Neutrophil (primary cell): ENCODE results near the gene CDT1.

Experiments used
- H3K27ac ChIP-seq: fragments of 200-600 bp; sonication (generic); 2 replicates; pipeline ENCODE4 v1.5.1; 2016; ENCODE audit warnings: mild to moderate bottlenecking, moderate library complexity
- H3K27me3 ChIP-seq: fragments of 200-600 bp; sonication (generic); 2 replicates; pipeline ENCODE4 v1.6.0; 2016; ENCODE audit warnings: mild to moderate bottlenecking
- H3K36me3 ChIP-seq: fragments of 200-600 bp; sonication (generic); 2 replicates; pipeline ENCODE4 v1.5.1; 2017
- H3K4me1 ChIP-seq, 2 experiments: fragments of 200-600 bp in 1 of 2; sonication (generic) in 1 of 2; 1 replicate in 1 of 2; 2 replicates in 1 of 2; pipeline versions ENCODE4 v1.5.1 to v1.6.1; 2013 to 2016; ENCODE audit warnings: low read depth in 1 of 2, low read length in 1 of 2, mild to moderate bottlenecking in 1 of 2, moderate library complexity in 1 of 2; ENCODE audit not compliant: control insufficient read depth in 1 of 2, insufficient read depth in 1 of 2
- H3K4me3 ChIP-seq, 2 experiments: fragments of 200-600 bp in 1 of 2; sonication (generic) in 1 of 2; 1 replicate in 1 of 2; 2 replicates in 1 of 2; pipeline ENCODE4 v1.5.1; 2013 to 2016; ENCODE audit warnings: low read depth in 1 of 2, low read length in 1 of 2, mild to moderate bottlenecking in 1 of 2, moderate library complexity in 1 of 2
- H3K9me3 ChIP-seq: fragments of 200-600 bp; sonication (generic); 2 replicates; pipeline ENCODE4 v1.5.1; 2016
- TF ChIP-seq, protein P1 (sequence below): fragments of 200-600 bp; sonication (generic); IDR thresholded peaks from 2 replicates; pipeline ENCODE4 v1.5.1; 2016; ENCODE audit warnings: antibody characterized with exemption

The CDT1 gene

DNA sequence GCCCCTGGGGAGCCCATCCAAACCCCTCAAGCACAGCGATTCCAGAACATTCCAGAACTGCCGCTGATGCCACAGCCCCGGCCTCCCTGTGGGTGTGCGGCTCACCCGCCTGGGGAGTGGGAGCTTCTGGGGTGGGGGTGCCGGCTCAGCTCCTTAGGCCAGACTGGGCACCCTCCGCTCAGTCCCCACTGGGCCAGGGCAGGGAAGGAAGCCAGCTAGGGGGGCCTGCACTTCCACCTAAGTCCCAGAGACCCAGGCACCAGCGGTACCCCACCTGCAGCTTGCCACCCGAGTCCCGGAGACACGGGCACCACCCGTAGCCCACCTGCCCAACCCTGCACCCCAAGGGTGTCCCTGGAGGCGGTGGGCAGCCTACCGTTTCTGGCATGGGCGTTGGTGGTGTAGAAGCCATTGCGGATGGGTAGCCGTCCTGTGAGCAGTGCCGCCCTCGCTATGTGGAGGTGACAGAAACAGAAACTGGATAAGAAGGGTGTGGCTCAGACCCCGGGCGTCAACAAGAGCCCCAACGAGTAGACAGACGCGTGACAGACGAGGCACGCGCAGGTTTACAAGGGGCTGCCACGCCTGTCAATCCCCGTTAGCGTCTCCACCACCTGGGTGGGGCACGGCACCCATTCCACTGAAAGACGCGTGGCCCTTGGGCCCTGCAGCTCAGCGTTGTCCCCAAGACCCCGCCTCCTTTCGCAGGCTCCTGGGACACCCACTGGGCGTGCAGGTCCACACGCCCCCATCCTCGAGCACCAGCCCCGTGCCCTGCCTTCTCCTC lies 38.1 kb downstream of the CDT1 start:
- H3K4me1 ChIP-seq = peaks cover 40 to 46% of the 10 kb centered on the region in 2 experiments
- peaks cover 88% of the 10 kb centered on the region for H3K36me3 ChIP-seq
- no peaks in the 10 kb centered on the region for H3K27me3 ChIP-seq
- TF ChIP-seq, protein P1, sequence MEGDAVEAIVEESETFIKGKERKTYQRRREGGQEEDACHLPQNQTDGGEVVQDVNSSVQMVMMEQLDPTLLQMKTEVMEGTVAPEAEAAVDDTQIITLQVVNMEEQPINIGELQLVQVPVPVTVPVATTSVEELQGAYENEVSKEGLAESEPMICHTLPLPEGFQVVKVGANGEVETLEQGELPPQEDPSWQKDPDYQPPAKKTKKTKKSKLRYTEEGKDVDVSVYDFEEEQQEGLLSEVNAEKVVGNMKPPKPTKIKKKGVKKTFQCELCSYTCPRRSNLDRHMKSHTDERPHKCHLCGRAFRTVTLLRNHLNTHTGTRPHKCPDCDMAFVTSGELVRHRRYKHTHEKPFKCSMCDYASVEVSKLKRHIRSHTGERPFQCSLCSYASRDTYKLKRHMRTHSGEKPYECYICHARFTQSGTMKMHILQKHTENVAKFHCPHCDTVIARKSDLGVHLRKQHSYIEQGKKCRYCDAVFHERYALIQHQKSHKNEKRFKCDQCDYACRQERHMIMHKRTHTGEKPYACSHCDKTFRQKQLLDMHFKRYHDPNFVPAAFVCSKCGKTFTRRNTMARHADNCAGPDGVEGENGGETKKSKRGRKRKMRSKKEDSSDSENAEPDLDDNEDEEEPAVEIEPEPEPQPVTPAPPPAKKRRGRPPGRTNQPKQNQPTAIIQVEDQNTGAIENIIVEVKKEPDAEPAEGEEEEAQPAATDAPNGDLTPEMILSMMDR = no peak
- H3K4me3 ChIP-seq = no peak overlapping the region
- no peaks in the 10 kb centered on the region for H3K9me3 ChIP-seq
- H3K27ac ChIP-seq = peak overlapping the region; percentile 86

DNA sequence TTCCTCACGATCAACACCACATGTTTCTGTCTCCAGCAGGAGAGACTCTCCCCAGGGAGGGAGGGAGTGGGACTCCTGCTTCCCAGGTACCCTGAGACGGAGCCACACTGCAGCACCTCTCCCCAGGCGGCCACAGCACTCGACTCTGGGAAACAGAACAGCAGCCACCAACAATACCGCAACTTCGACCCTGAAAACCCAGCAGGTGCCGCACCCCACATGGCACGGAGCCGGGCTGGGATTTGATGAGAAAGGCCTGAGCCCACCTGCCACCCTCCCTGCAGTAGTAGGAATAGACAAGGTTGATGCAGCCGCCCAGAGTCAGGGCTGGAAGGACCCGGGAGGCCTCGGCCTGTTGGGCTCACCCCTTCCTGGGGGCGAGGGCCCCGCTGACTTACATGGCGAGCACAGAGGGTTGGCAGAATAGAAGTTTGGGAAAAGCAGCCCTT lies 38.7 kb downstream of the CDT1 start:
- TF ChIP-seq, protein P1 = no peak
- Histone ChIP-seq H3K36me3 (peaks cover 87% of the 10 kb centered on the region), H3K27ac (peak overlapping the region; percentile 86), H3K4me1 (peaks cover 40 to 46% of the 10 kb centered on the region in 2 experiments), H3K9me3 (no peaks in the 10 kb centered on the region), H3K4me3 (no peak overlapping the region), H3K27me3 (no peaks in the 10 kb centered on the region)

DNA sequence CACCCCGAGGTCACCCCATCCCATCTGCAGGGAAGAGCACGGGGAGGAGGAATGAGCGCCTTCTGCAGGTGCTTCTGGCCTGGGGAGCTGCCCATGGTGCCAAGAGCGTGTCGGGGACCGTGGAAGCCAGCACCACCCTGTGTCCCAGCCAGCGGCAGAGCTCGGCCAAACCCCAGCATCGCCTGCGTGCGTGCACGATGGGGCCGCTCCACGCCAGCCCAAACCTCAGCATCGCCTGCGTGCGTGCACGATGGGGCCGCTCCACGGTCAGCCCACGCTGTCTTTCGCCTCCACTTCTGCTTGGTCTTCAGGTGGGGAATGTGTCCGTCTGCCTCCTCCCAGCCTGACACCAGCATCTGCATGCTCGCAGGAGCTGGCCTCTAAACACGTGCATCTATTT lies 39.2 kb downstream of the CDT1 start:
- H3K27ac ChIP-seq = no peak overlapping the region
- peaks cover 87% of the 10 kb centered on the region for H3K36me3 ChIP-seq

DNA sequence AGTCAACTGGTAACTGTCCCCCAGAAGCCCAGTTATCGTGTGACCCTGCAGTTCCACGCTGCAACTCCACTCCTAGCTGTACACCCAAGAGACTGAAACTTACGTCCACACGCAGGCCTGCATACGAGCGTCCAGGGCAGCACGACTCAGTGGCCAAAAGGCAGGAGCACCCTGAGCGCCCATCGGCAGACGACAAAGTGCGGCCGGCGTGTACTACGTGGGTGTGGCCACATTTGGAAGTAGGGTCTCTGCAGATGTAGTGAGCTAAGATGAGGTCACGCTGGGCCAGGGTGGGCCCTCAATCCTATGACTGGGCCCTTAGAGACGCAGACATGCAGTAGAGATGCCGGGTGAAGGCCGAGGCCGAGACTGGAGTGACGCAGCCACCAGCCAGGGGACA lies 39.7 kb downstream of the CDT1 start:
- Histone ChIP-seq H3K27ac (no peak overlapping the region), H3K27me3 (no peaks in the 10 kb centered on the region), H3K4me3 (no peak overlapping the region), H3K4me1 (peaks cover 39 to 43% of the 10 kb centered on the region in 2 experiments), H3K9me3 (no peaks in the 10 kb centered on the region), H3K36me3 (peaks cover 87% of the 10 kb centered on the region)
- TF ChIP-seq, protein P1 = no peak

More for the DNA sequence above, 39.2 kb downstream of the CDT1 start:
- Histone ChIP-seq H3K27me3 (no peaks in the 10 kb centered on the region), H3K4me1 (peaks cover 40 to 46% of the 10 kb centered on the region in 2 experiments), H3K4me3 (no peak overlapping the region), H3K9me3 (no peaks in the 10 kb centered on the region)
- TF ChIP-seq, protein P1 = no peak

DNA sequence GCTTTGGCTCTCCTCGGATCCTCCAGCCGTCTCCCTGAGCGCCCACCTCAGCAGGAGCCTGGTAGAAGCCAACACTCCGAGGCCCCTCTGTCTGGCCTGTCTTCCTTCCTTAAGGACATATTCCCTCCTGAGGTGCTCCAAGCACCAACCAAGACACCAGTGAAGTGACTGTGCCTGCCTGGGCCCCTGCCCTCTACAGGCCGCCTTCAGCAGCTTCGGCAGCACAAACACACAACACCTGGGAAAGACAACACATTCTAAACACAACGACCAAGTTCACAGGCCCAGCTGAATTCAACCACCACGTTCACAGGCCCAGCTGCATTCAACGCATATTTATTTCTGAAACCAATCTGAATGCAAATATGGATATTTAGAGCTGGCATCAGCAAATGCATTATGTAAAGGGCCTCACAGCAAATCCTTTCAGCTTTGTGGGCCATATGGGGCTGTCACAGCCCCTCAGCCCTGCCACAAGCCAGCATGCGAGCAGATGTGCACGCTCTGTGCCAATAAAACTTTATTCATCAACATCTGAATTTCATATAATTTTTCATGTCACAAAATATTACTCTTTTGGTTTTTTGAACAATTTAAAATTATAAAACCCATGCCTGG lies 40.9 kb downstream of the CDT1 start:
- no peak overlapping the region for H3K4me3 ChIP-seq
- no peaks in the 10 kb centered on the region for H3K9me3 ChIP-seq
- H3K36me3 ChIP-seq = peaks cover 80% of the 10 kb centered on the region
- peak overlapping the region; percentile 18 for H3K27ac ChIP-seq
- H3K4me1 ChIP-seq = peaks cover 26 to 30% of the 10 kb centered on the region in 2 experiments
- H3K27me3 ChIP-seq = no peaks in the 10 kb centered on the region
- TF ChIP-seq, protein P1 = no peak
